H1 (cell line): ENCODE measurements around the gene SPAAR. TPM values are rescaled to one million over a fixed set of nuclear protein-coding genes. Genes with fewer than 3 reads are reported as not detected.

Experiments
- CTCF ChIA-PET: fragments of 300-600 bp; sonication (Branson Sonifier 250); formaldehyde crosslinking; loops from one replicate; lab custom pipeline; 2021; ENCODE audit not compliant: partially characterized antibody; lab: Charles Lee
- POLR2A ChIA-PET: fragments of 300-600 bp; sonication (Branson Sonifier 250); formaldehyde crosslinking; loops from one replicate; lab custom pipeline; 2021; ENCODE audit warnings: inconsistent platforms; ENCODE audit not compliant: partially characterized antibody; lab: Charles Lee
- DNase-seq, 2 experiments: peaks; one replicate each; pipeline versions ENCODE4 v3.0.0 to v3.0.0-alpha.2; 2010 to 2022; ENCODE audit warnings: low spot score in 2 of 2, low read depth in 1 of 2, mixed read lengths in 1 of 2
- FAIRE-seq: peaks from 2 replicates; lab custom pipeline; 2011; peaks lifted over from hg19 to GRCh38; lab: Jason Lieb, UNC
- H2AFZ ChIP-seq: 2 replicates; pipeline ENCODE4 v1.8.1; 2012; ENCODE audit warnings: low read length, inconsistent platforms
- H2AK5ac ChIP-seq: 2 replicates; pipeline ENCODE4 v1.6.1; 2013; ENCODE audit warnings: low read depth, low read length
- H2BK120ac ChIP-seq: replicated peaks from 2 replicates; pipeline ENCODE3; 2013; ENCODE audit warnings: low read depth, low read length, inconsistent platforms
- H2BK12ac ChIP-seq: 2 replicates; pipeline ENCODE4 v1.6.1; 2013; ENCODE audit warnings: low read depth, low read length
- H2BK15ac ChIP-seq: 2 replicates; pipeline ENCODE4 v1.6.1; 2013; ENCODE audit warnings: low read length
- H2BK20ac ChIP-seq: 2 replicates; pipeline ENCODE4 v1.6.1; 2013; ENCODE audit warnings: low read length
- H2BK5ac ChIP-seq: 2 replicates; pipeline ENCODE4 v1.6.1; 2013; ENCODE audit warnings: low read depth, low read length
- H3K14ac ChIP-seq: 2 replicates; pipeline ENCODE4 v1.6.1; 2013; ENCODE audit warnings: inconsistent platforms; ENCODE audit not compliant: insufficient read length
- H3K18ac ChIP-seq: 2 replicates; pipeline ENCODE4 v1.6.1; 2013; ENCODE audit warnings: low read length; ENCODE audit errors: extremely low read depth
- H3K23ac ChIP-seq: 2 replicates; pipeline ENCODE4 v1.6.1; 2013; ENCODE audit warnings: inconsistent platforms; ENCODE audit not compliant: insufficient read length
- H3K23me2 ChIP-seq: 2 replicates; pipeline ENCODE4 v1.6.1; 2013; ENCODE audit warnings: low read depth, low read length
- H3K27ac ChIP-seq: 2 replicates; pipeline ENCODE4 v1.6.1; 2011; ENCODE audit warnings: low read depth, low read length, inconsistent platforms
- H3K27me3 ChIP-seq, 4 experiments: replicated peaks in 1 of 4; 1 replicate in 1 of 4; 2 replicates in 3 of 4; pipeline versions ENCODE4 v1.6.1 to v1.8.1; 2011 to 2013; ENCODE audit warnings: low read length in 3 of 4, mild to moderate bottlenecking in 3 of 4, inconsistent platforms in 2 of 4, mixed read lengths in 2 of 4, moderate library complexity in 1 of 4; ENCODE audit not compliant: control insufficient read depth in 3 of 4, insufficient read depth in 3 of 4; ENCODE audit errors: extremely low read depth in 1 of 4
- H3K36me3 ChIP-seq, 4 experiments: 2 replicates each; pipeline versions ENCODE4 v1.6.1 to v1.8.1; 2011 to 2013; ENCODE audit warnings: mild to moderate bottlenecking in 4 of 4, low read length in 3 of 4, moderate library complexity in 2 of 4, control low read depth in 1 of 4, inconsistent platforms in 1 of 4; ENCODE audit not compliant: insufficient read depth in 4 of 4, control insufficient read depth in 2 of 4
- H3K4ac ChIP-seq: replicated peaks from 2 replicates; pipeline ENCODE3; 2013; ENCODE audit warnings: low read length, low read depth, mixed read lengths, inconsistent platforms; ENCODE audit not compliant: insufficient read length
- H3K4me1 ChIP-seq, 4 experiments: replicated peaks in 1 of 4; 1 replicate in 1 of 4; 2 replicates in 3 of 4; pipeline versions ENCODE4 v1.6.1 to v1.8.1; 2011 to 2013; ENCODE audit warnings: low read length in 3 of 4, inconsistent platforms in 2 of 4, mixed read lengths in 1 of 4; ENCODE audit not compliant: insufficient read depth in 4 of 4, control insufficient read depth in 3 of 4
- H3K4me2 ChIP-seq, 2 experiments: 2 replicates each; pipeline versions ENCODE4 v1.6.1 to v1.8.1; 2011 to 2013; ENCODE audit warnings: low read depth in 2 of 2, low read length in 2 of 2, control low read depth in 1 of 2, inconsistent platforms in 1 of 2, mild to moderate bottlenecking in 1 of 2; ENCODE audit not compliant: insufficient read depth in 1 of 2
- H3K4me3 ChIP-seq, 4 experiments: fragments of 200-600, 300-600 bp in 1 of 4; sonication (generic), shearing (Covaris generic), sonication (Bioruptor Twin) in 1 of 4; 2 replicates each; pipeline versions ENCODE4 v1.5.1 to v1.8.1; 2011 to 2016; ENCODE audit warnings: low read length in 4 of 4, low read depth in 3 of 4, control low read depth in 2 of 4, inconsistent platforms in 2 of 4, mild to moderate bottlenecking in 2 of 4, mixed read lengths in 1 of 4, moderate library complexity in 1 of 4; ENCODE audit not compliant: insufficient read depth in 2 of 4; ENCODE audit errors: extremely low read depth in 1 of 4
- H3K56ac ChIP-seq: replicated peaks from 2 replicates; pipeline ENCODE3; 2013; ENCODE audit warnings: low read depth, mild to moderate bottlenecking, mixed read lengths, low read length, inconsistent platforms; ENCODE audit not compliant: insufficient read length
- H3K79me1 ChIP-seq: 2 replicates; pipeline ENCODE4 v1.6.1; 2013; ENCODE audit warnings: low read depth, low read length, control low read depth
- H3K79me2 ChIP-seq, 2 experiments: 2 replicates each; pipeline versions ENCODE4 v1.6.1 to v1.8.1; 2012 to 2013; ENCODE audit warnings: low read length in 2 of 2, mild to moderate bottlenecking in 2 of 2, inconsistent platforms in 1 of 2; ENCODE audit not compliant: insufficient read depth in 2 of 2, control insufficient read depth in 1 of 2
- H3K9ac ChIP-seq, 4 experiments: replicated peaks in 1 of 4; 1 replicate in 1 of 4; 2 replicates in 3 of 4; pipeline versions ENCODE4 v1.6.1 to v1.8.1; 2011 to 2013; ENCODE audit warnings: low read depth in 3 of 4, low read length in 3 of 4, control low read depth in 2 of 4, mild to moderate bottlenecking in 2 of 4, moderate library complexity in 2 of 4, inconsistent platforms in 1 of 4; ENCODE audit errors: extremely low read depth in 1 of 4
- H3K9me3 ChIP-seq, 2 experiments: 2 replicates each; pipeline versions ENCODE4 v1.6.1 to v1.8.1; 2012 to 2013; ENCODE audit warnings: mild to moderate bottlenecking in 2 of 2, moderate library complexity in 2 of 2, control low read depth in 1 of 2, inconsistent platforms in 1 of 2, low read depth in 1 of 2, low read length in 1 of 2, mixed read lengths in 1 of 2; ENCODE audit not compliant: insufficient read depth in 2 of 2
- H4K20me1 ChIP-seq, 2 experiments: replicated peaks in 1 of 2; 2 replicates each; pipeline versions ENCODE3 to v1.8.1; 2011 to 2013; ENCODE audit warnings: inconsistent platforms in 2 of 2, low read length in 2 of 2, mild to moderate bottlenecking in 1 of 2; ENCODE audit not compliant: insufficient read depth in 2 of 2, control insufficient read depth in 1 of 2
- H4K5ac ChIP-seq: 2 replicates; pipeline ENCODE4 v1.6.1; 2013; ENCODE audit warnings: low read length, low read depth, mixed read lengths, inconsistent platforms; ENCODE audit not compliant: insufficient read length
- H4K8ac ChIP-seq: 2 replicates; pipeline ENCODE4 v1.8.0; 2013; ENCODE audit warnings: mild to moderate bottlenecking, moderate library complexity, low read length, inconsistent platforms; ENCODE audit not compliant: insufficient read depth; ENCODE audit errors: extremely low read depth
- H4K91ac ChIP-seq: replicated peaks from 2 replicates; pipeline ENCODE3; 2013; ENCODE audit warnings: low read length, mixed read lengths, inconsistent platforms; ENCODE audit not compliant: insufficient read length
- ASH2L ChIP-seq: fragments of 200-600, 300-600 bp; sonication (generic); IDR thresholded peaks from one replicate; pipeline ENCODE4 v1.7.1; 2017; ENCODE audit warnings: low read length
- CBX8 ChIP-seq: fragments of 300-800, 300-1000 bp; sonication (generic); IDR thresholded peaks from 2 replicates; pipeline ENCODE4 v1.7.1; 2016; ENCODE audit warnings: low read depth, low read length, borderline replicate concordance
- KDM1A ChIP-seq: fragments of 200-600, 300-600 bp; sonication (generic); IDR thresholded peaks from 2 replicates; pipeline ENCODE4 v1.7.1; 2016; ENCODE audit warnings: mild to moderate bottlenecking, low read length, borderline replicate concordance
- RAD21 ChIP-seq, 2 experiments: IDR thresholded peaks in 1 of 2; conservative IDR thresholded peaks in 1 of 2; 2 replicates each; pipeline ENCODE4 v1.6.1; 2011; ENCODE audit warnings: low read depth in 2 of 2, low read length in 2 of 2, improper control_type of control experiment in 1 of 2, inconsistent platforms in 1 of 2, mild to moderate bottlenecking in 1 of 2, moderate library complexity in 1 of 2
- SIRT6 ChIP-seq: IDR thresholded peaks from one replicate; pipeline ENCODE4 v1.7.1; 2012; ENCODE audit warnings: low read length, inconsistent platforms
- TAF7 ChIP-seq: optimal IDR thresholded peaks from 2 replicates; pipeline ENCODE3; 2011; ENCODE audit warnings: low read depth, mild to moderate bottlenecking, inconsistent platforms, low read length, moderate library complexity, borderline replicate concordance
- TCF12 ChIP-seq: IDR thresholded peaks from 2 replicates; pipeline ENCODE4 v1.6.1; 2011; ENCODE audit warnings: low read depth, mild to moderate bottlenecking, low read length
- TEAD4 ChIP-seq: IDR thresholded peaks from 2 replicates; pipeline ENCODE4 v1.6.1; 2012; ENCODE audit warnings: low read depth, low read length, inconsistent platforms, mixed read lengths
- YY1 ChIP-seq: IDR thresholded peaks from 2 replicates; pipeline ENCODE4 v1.6.1; 2011; ENCODE audit warnings: low read depth, mild to moderate bottlenecking, low read length
- WGBS, 2 experiments: shearing (Covaris generic) in 1 of 2; methylation state at CpG; one replicate each; pipeline versions ENCODE4 v1.1.6 to v1.1.7; 2013 to 2015; ENCODE audit warnings: low lambda C conversion rate in 2 of 2, mixed read lengths in 2 of 2, inconsistent platforms in 1 of 2, low coverage in 1 of 2, missing lambda C conversion rate in 1 of 2; ENCODE audit not compliant: insufficient replicate concordance in 2 of 2, insufficient coverage in 1 of 2, insufficient read length in 1 of 2; ENCODE audit errors: extremely low coverage in 1 of 2, missing lambda C conversion rate in 1 of 2; 5-methylcytosine and 5-hydroxymethylcytosine counted together
- polyA plus RNA-seq, 7 experiments: library from polyadenylated mRNA; depleted of rRNA in 3 of 7; stranded (reverse) in 5 of 7; unstranded in 2 of 7; fragments of >200 nt in 5 of 7; fragments of 200-250 nt in 2 of 7; gene quantifications; 1 replicate in 5 of 7; 2 replicates in 1 of 7; 4 replicates in 1 of 7; pipeline versions ENCODE4 v1.2.1 to v1.2.3, GENCODE V29; 2011 to 2013; ENCODE audit warnings: missing spikeins in 2 of 7, mixed read lengths in 2 of 7
- total RNA-seq: library from RNA; stranded (reverse); fragmentation: NEBNext Ultra II Directional; extraction: Animal tissue kit (Norgen Biotek cat#: 25700); gene quantifications from 2 replicates; pipeline ENCODE4 v1.2.1, GENCODE V29; 2021
- TF ChIP-seq, protein P1 (sequence below), 3 experiments: IDR thresholded peaks; 1 replicate in 2 of 3; 2 replicates in 1 of 3; pipeline versions ENCODE4 v1.5.1 to v1.6.1; 2011; ENCODE audit warnings: low read length in 3 of 3, mild to moderate bottlenecking in 3 of 3, inconsistent platforms in 2 of 3, low read depth in 1 of 3, moderate library complexity in 1 of 3; ENCODE audit not compliant: insufficient read depth in 1 of 3; ENCODE audit errors: control extremely low read depth in 1 of 3

Gene SPAAR
- total and polyA plus RNA-seq, 2 of the 8 experiments (the other 6 are each of a cell fraction or from before 2014, with no cell fraction given): 0.27 TPM; not detected in 1

DNA sequence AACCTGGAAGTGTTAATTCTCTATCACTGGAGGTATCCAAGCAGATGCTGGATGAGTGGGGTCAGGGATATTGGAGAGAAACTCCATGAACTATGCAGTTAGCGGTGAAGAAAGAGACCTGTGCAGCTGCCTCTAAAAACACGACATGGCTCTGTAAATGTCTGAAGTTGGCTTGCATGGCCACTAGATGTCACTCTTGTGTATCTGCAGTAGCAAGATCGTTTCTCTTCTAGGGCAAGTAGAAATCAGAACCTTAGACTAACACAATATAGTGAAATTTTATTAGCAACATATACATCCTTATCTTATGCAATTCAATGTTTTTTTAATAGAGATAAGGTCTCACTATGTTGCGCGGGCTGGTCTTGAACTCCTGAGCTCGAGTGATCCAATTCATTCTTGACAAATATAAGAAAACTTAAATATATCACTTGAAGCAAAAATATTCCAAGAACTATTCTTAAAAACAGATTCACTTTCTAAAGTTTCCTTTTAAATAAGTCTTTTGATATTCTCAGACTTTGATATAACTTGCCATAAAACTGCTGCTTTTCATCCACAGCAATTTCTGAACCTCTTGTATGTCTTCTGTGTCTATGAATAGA is 45.8 kb downstream of the SPAAR start:
- H3K27me3 ChIP-seq: peaks cover 0 to 2% (median 0%) of the 10 kb centered on the region in 4 experiments; a peak in 1 of 7 replicates
- H4K5ac ChIP-seq: no peak overlapping the region
- 19% methylated on average over 6 of the region's 6 CpGs; no CpG with 5 or more reads in 1 of the 2 experiments for WGBS, 2 experiments
- no peak overlapping the region; the same call in 1 of the 2 replicates for H2BK15ac ChIP-seq
- H3K79me1 ChIP-seq: no peaks in the 10 kb centered on the region
- FAIRE-seq (peak; percentile 90), DNase-seq (peak in 1 of 2 experiments; percentile 50)
- ChIA-PET POLR2A (no interaction called here), CTCF (interaction anchor here (0.5 to 7.3 kb wide), 31 partner anchors 8 to 809 kb away, joined by 3 to 102 read pairs (median 4); partner anchors contain the start of gene CCIN)
- H3K14ac ChIP-seq: no peak overlapping the region
- H3K4me1 ChIP-seq: no peaks in the 10 kb centered on the region
- no peak overlapping the region for H3K4me2 ChIP-seq
- H3K4ac ChIP-seq: no peak overlapping the region
- no peaks in the 10 kb centered on the region for H3K36me3 ChIP-seq
- H3K18ac ChIP-seq: no peak overlapping the region
- no peak overlapping the region for H3K23ac ChIP-seq
- no peak for TF ChIP-seq SIRT6
- TF ChIP-seq CBX8: no peak
- TF ChIP-seq TEAD4: no peak
- no peak for TF ChIP-seq ASH2L
- TF ChIP-seq, protein P1, sequence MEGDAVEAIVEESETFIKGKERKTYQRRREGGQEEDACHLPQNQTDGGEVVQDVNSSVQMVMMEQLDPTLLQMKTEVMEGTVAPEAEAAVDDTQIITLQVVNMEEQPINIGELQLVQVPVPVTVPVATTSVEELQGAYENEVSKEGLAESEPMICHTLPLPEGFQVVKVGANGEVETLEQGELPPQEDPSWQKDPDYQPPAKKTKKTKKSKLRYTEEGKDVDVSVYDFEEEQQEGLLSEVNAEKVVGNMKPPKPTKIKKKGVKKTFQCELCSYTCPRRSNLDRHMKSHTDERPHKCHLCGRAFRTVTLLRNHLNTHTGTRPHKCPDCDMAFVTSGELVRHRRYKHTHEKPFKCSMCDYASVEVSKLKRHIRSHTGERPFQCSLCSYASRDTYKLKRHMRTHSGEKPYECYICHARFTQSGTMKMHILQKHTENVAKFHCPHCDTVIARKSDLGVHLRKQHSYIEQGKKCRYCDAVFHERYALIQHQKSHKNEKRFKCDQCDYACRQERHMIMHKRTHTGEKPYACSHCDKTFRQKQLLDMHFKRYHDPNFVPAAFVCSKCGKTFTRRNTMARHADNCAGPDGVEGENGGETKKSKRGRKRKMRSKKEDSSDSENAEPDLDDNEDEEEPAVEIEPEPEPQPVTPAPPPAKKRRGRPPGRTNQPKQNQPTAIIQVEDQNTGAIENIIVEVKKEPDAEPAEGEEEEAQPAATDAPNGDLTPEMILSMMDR (IDR thresholded peaks at IDR 0.05; ENCODE audit: control extremely low read depth in 1 of 3, insufficient read depth in 1 of 3, low read depth in 1 of 3, low read length in 3 of 3): peak in 2 of 3 experiments; percentile 87 to 88; a peak in 3 of 4 replicates
- no peak for TF ChIP-seq KDM1A
- TF ChIP-seq YY1: no peak
- TF ChIP-seq TAF7: no peak
- TF ChIP-seq TCF12: no peak
- TF ChIP-seq RAD21 (IDR thresholded peaks at IDR 0.05 in 1 of 2, conservative IDR thresholded peaks at IDR 0.05 in 1 of 2; ENCODE audit: low read depth in 2 of 2, low read length in 2 of 2): peak; percentile 86 to 88
- no peak overlapping the region for H2BK20ac ChIP-seq
- H3K79me2 ChIP-seq: no peaks in the 10 kb centered on the region
- no peak overlapping the region for H2BK12ac ChIP-seq
- no peak overlapping the region for H2BK5ac ChIP-seq
- no peaks in the 10 kb centered on the region for H3K23me2 ChIP-seq
- H2AK5ac ChIP-seq: no peak overlapping the region
- H2AFZ ChIP-seq: no peak overlapping the region
- H2BK120ac ChIP-seq: no peak overlapping the region
- H4K8ac ChIP-seq: no peak overlapping the region
- H3K9me3 ChIP-seq: no peaks in the 10 kb centered on the region
- no peak overlapping the region for H4K91ac ChIP-seq
- no peak overlapping the region for H3K27ac ChIP-seq
- no peaks in the 10 kb centered on the region for H4K20me1 ChIP-seq
- no peak overlapping the region for H3K9ac ChIP-seq
- H3K4me3 ChIP-seq: no peak overlapping the region
- no peak overlapping the region for H3K56ac ChIP-seq
